Heart left ventricle (tissue), 13 donors: ENCODE data around the gene PHB1.

Experiments
- CTCF ChIP-seq, 12 donors: fragments of 200-600 bp; sonication (generic) in 4 of 12; IDR thresholded peaks; one replicate each; pipeline versions ENCODE4 v1.5.0 to v1.8.0; 2018 to 2022; ENCODE audit warnings: antibody characterized with exemption in 12 of 12, mild to moderate bottlenecking in 5 of 12
- POLR2A ChIP-seq, 2 donors: fragments of 450-650 bp; IDR thresholded peaks; one replicate each; pipeline ENCODE4 v1.6.1; 2017; ENCODE audit warnings: antibody characterized with exemption in 2 of 2, mild to moderate bottlenecking in 2 of 2, moderate library complexity in 2 of 2
- donor health status: ischemic (EF 13 %, LVEDD 7.1; RV severe dilation, severe dysfunction).
- donor health status: DM: no; HTN: yes; CAD: no.
- donor health status: DM: no; HTN: no; CAD: no.
- donor health status: ischemic (EF 25% LVEDD 6.9; RV normal size, moderate dysfunction).
- donor health status: ischemic (EF 25% LVEDD 5.7; RV mildly dilated, moderate dysfunction).
- donor health status: ischemic (EF 35%, LVEDD 5.7; RV mildly dilated, moderate dysfunction).
- donor health status: nonischemic (EF 11% LVEDD 7.7; RV severe dilation, severe dysfunction).
- donor health status: DM: yes; HTN: yes; CAD: no.
- donor health status: PGD.
- donor health status: ischemic (EF 29% LVEDD 5.4; RV normal size, mild dysfunction).
- donor health status: nonischemic (EF 23%, LVEDD 6.1; RV moderate dilation, normal function).

DNA sequence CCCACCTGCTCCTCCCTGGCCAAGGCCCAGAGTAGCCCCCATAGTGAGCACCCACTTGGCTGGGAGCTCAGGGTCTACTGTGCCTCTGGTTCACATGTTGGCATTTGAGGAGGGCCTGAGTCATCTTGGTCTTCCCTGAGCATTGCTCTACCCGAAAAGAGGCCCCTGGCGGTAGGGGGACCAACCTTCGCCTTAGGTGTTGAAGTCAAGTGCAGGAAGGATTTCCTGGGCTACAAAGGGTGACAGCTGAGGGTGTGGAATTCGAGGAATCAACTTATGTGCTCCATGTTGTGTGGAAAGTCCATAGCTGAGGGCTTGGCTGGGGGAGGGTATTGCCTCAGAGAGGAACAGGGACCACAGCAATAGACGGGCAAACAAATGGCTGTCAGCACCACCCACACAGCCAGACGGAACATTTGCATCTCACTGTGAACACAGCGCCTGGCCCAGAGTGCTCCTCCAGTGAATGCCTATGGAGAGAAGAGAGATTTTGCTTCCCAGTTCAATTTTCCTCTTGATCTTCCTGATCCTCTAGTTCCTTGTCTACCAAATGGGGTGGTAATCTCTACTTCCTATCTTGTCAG lies 44.8 kb upstream of the PHB1 start:
- no peak for TF ChIP-seq CTCF (IDR thresholded peaks at IDR 0.05)
- no peak for TF ChIP-seq POLR2A (IDR thresholded peaks at IDR 0.05)
